Glomerular endothelial cell (primary cell): ENCODE results near the gene TMED4. TPM values are rescaled to one million over a fixed set of nuclear protein-coding genes. Genes with fewer than 3 reads are reported as not detected.

Experiments used
- DNase-seq: peaks from one replicate; pipeline ENCODE4 v3.0.0-alpha.2; 2011; ENCODE audit warnings: low read depth, low spot score; ENCODE audit errors: extremely low read depth
- total RNA-seq: library from RNA; depleted of rRNA; stranded (reverse); fragments of >200 nt; gene quantifications from 2 replicates; pipeline ENCODE4 v1.2.3, GENCODE V29; 2015

TMED4 gene
- total RNA-seq, 1 donor from 2014 or later: 89.7 TPM

DNA sequence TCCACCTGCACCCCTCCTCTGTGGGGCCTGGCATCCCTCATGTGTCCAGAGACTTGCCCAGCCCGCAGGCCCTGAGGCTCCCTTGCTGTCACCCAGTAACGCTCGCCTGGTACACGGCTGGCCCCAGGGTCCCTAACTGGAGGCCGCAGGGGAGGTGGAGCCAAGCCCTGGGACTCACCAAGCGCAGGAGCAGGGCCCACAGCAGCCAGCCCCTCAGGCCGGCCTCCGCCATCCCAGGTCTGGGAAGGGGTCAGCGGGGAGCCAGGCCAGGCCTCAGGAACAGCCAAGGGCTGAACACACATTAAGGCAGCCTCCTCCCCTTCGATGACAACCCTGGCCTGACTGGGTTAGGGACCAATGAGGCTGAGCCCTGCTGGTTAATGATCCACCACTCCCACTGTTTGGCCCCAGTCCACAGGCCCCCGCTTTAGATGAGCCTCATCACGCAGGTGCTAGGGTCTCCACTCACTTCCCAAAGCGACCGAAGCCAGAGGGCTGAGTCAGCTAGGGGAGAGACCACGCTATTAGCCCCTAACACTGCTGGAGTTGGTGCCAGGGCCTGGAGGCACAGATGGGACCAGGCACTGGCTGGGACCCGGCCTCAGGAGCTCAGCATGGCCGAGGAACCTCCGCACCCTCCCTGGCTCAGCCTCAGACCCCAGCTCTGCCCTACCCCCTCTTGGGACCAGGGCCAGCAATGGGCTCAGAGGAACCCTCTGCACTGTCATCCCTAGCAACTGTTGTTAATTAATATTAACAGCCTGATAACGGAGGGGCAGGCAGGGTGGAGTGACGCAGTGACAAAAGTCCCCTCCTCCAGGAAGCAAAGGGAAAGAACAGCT, 40.8 kb downstream of the TMED4 start, which contains the start of gene NPC1L1:
Gene NPC1L1, minus strand, starts transcription at position 303 of the 842 bp plus-strand sequence. Its CDS starts 71 bp downstream, at position 232.
- no peak for DNase-seq

DNA sequence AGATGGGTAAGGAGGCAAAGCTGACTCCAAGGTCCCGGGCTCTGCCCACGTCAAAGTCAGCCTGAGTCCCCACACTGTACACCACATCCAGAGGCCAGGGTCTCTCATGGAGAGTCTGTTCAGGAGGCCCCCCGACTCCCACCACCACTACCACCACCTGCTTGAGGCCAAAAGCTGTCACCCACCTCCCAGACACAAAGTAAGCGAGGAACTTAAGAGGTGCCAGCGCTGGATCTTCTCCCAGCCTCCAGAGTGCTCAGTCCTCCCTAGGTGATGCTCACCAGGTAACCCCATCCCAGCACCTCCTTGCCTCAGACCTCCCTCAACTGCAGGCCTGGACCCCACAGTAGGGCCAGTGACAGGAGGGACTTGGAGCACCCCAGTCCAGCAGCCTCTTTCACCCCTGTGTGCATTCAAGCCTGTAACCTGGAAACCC, 41.4 kb downstream of the TMED4 start:
- no peak for DNase-seq

DNA sequence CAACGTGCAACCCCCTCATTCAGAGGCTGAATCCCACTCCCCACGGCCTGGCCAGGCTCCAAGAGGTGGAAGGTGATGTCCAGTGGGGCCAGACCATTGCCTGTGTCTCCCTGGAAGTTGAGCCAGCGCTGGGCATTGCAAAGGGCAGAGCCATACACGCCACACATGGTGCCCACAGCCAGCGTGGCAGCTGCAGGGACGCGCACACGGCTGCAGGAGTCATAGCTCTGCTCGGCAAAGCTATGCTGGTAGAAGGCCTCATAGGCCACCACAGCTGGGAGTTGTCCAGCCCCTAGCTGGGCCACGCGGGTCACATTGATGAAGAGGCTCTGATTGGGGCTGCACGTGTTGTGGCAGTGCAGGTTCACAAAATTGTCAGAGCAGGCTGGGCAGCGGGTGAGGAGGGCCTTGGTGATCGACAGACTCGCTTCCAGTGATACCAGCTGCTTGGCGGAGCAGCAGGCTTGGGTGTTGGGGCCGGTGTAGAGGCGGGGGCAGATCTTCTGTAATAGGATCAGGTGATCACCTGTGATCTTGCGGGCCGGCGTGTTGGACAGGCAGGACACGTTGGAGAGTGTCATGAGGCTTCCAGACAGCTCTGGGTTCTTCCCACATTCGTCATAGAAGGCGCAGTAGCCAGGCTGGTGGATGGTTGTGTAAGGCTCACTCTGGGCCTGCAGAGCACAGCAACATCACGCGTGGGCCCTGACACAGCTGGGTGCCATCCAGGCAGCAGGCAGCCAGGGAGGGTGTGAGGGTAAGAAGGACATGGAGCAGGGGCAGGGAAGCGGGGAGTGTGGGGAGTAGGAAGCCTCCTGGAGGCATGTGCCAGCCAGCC, 42.1 kb downstream of the TMED4 start:
- no peak for DNase-seq

DNA sequence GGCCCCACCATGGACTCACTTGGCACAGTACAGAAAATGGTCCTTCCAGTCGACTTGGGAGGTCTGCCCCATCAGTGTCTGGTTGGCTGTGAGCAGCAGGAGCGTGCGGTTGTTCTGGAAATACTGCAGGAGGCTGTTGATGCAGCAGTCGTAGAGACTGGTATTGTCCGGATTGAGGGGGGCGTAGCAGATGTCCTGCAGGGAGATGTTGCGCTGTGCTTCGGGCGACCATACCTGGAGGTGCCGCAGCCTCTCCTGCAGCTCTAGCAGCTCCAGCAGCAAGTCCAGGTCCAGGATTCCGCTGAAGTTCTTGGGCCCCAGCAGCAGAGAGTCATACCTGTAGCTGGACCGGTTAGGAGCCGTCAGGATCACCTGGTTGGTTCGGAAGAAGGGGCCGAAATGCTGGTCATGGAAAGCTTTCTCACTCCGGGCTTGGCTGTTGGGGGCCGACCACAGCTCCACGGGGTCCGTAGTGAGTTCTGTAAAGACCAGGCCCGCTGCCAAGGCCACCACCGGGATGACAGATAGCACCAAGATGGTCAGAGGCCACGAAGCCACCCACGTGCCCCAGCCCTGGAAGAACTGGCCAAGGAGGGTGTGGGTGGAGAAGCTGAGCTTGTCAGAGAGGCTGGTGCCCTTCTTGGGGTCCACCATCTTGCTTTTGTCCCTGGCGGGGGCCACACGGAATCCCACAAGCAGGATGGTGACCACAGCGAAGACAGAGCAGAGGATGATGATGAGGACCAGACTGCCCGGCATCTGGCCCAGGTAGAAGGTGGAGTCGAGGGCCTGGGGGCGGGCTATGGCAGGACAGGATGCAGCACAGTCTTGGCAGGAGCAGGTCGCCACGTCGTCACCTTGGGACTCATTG, 43.0 kb downstream of the TMED4 start:
- no peak for DNase-seq

DNA sequence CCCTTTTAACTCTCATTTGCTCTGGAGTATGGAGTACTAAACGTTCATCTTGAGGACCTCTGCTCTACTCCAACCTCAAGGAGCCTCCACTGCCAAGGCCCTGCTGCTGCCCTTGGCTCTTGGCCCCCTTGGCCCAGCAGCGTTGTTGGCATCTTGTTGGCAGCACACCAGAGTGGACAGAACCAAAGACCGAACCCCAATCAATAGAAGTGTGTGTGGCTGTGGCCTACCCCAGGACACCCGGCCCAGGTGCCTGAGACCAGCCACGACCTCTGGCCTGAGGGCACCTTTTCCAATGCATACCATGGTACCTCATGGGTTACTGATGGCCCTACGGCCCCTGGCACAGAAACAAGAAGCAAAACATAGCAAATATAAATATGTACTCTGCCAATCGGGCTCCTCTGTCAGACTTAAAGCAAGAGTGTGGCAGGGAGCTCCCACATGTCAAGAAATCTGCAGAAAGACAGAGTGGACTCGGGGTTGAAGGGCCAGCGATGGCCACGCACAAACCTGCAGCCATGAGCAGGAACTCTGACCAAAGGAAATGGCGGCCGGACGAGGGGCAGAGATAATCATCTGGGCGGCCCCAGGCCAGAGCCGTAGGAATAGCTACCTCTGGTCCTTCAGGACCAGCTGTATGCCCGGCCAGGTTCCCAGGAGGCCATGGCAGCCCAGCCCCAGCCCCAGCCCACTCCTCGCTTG, 43.8 kb downstream of the TMED4 start:
- no peak for DNase-seq

DNA sequence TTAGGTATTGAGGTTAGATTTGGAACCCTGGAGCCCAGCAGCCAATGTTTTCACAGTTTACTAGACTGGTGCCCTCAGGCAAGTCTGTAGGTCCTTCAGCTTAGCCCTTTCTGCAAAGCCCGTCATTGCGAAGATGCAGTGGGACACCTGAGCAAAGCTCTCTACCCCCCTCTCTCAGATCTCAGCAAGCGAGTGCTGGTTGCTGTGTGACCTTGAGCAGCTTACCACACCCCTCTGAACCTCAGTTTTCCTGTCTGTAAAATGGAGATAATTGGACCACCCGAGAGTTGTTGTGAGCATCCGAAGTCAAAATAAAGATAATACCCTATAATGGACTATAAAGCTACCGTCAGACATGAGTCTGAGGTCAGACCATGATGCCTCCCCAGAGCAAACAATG, 44.6 kb downstream of the TMED4 start:
- no peak for DNase-seq

DNA sequence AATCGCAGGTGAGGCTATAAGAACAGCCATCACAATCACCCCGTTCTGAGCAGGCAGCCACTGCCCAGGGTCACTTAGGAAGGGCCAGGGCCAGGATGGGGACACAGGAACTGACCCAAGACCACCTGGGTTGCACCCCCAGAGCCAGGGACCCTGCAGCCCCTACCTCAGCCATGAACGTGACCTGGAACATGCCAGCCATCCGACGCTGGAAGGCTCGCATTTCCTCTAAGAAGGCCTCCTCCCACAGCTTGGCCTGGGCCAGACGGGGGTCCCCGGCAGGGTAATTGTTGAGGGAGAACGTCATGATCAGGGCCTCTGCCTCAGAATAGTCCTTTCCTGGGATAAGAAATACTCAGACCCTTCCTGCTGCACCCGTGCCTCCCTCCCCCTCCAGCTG, 45.9 kb downstream of the TMED4 start:
- DNase-seq: no peak

DNA sequence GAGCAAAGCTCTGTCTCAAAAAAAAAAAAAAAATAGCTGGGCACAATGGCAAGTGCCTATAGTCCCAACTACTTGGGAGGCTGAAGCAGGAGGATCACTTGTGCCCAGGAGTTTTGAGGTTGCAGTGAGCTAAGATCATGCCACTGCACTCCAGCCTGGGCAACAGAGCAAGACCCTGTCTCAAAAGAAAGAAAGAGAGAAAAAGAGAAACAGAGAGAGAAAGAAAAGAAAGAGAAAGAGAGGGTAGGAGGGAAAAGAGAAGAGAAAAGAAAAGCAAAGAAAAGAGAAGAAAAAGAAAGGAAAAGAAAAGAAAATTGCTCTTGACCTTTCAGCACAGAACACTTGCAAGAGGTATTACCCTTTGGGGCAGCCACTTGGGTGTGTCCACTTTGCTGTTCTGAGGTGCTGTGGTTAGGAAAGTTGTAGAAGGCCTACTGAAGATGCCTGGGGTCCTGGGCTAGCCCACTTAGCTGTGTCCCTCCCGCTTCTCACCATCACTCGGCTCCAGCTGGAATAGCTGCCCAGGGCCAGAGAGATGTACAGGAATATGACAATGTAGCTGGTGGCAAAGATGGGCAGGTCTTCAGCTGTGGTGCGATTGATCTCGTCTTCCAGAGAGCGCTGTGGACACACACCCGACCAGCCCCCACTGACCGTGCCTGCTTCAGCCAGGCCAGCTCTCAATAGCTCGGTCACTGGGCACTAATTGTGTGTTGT, 46.5 kb downstream of the TMED4 start:
- no peak for DNase-seq

DNA sequence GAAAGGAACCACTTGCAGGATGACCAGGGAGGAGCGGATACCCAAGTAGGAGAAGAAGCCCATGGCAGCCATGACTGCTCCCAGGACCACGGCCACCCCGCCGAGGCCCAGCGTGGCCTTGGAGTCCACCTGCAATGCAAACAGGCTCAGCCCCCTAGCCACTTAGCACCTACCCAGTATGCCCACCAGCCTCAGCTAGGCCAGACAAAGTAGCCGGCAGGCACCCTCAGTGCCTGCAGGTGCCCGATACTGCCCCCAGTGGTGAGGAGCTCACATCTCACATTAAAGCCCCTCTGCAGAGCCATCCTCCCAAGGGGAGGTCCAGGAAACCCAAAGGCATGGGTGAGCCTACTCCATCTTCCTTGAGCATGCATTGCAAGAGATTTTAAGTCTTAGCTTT, 47.5 kb downstream of the TMED4 start:
- no peak for DNase-seq

DNA sequence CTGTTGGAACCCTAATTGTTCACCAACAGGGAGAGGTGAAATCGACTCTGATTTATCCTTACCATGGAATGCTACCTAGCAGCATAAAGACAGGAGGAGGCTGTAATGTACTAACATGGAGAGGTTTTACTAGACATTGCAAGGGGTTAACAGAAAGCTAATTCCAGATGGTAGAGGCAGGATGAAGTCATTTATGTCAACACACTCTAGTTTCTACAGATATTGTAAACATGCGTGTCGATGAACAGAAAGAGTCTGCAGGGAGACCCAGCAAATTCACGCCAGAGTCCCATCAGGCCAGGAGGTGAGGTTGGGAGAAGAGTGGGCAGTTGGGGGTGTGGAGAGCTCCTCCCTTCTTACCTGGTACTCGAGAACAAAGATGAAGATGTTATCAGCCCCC, 47.9 kb downstream of the TMED4 start:
- no peak for DNase-seq

DNA sequence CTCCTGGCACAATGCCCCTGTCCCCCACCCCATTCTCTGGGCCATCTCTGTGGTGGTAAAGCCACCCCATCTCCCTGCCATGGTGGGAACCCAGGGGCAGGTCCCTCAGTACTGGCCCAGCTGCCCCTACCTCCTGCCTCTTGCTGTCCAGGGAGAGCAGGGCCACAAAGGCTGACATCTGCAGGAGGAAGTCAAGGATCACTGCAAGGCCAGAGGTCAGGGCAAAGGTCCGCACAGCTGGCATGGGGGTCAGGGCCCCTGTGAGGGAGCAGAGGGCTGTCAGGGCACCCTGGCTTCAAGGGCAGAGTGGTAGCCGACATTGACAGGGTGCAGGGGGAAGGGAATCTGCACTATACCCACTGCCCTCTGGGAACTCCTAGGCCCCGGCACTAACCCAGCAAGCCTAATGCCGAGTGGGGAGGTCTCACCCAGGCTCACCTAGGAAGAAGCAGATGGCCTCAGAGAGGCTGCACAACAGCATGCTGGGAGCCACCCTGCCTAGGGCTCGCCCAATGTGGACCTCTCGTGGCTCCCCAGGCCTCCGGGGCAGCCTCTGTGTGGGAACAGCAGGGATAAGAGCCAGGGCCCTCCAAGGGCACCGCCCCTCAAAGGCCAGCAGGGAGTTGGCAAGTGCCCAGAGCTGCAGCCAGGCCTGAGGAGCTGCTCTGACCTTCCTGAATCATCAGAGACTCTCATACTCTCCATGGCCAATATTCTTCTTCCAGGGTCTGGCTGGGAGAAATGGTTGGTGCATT, 48.6 kb downstream of the TMED4 start:
- DNase-seq: no peak

DNA sequence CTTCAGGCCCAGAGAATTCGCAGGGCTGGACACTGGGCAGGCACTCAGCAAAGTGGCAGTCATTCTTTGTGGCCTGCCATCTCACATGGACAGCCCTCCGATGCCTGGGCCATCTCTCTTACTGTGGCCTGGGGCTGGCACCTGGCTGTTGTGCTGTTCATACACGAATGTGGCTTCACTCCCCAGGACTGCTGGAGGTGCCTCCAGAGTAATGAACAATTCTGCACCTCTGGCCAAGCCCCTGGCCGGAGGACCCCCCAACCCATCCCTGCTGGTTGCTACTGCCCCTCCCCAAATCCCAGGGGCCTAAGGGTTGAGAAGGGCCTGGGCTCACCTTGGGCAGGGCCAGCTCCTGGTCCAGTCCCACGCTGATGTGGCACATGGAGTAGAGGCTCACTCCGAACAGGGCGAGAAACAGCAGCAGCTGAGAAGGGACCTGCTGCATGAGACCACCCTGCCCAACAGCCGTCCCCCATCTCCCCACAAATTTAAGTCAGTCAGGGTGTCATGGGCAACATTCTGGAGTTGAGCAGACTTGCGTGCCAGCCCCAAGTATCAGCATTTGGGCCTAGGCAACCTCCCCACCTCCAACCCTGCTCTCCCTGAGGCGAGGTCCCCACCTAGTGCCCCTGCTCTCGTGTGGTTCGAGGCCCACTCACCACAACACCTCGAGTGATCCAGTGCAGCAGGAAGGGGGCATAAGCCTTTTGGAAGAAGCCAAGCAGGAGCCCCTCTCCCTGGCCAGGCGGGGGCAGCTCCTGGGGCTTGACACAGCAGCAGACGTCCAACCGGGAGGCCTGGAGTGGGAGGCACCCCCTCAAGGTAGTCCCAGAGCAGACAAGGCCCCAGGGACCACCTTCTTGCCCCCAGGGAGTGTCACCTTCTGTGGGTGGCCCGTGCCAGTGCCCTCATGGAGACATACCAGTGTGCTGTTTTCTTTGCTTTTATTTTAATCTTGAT, 50.3 kb downstream of the TMED4 start:
- no peak for DNase-seq

DNA sequence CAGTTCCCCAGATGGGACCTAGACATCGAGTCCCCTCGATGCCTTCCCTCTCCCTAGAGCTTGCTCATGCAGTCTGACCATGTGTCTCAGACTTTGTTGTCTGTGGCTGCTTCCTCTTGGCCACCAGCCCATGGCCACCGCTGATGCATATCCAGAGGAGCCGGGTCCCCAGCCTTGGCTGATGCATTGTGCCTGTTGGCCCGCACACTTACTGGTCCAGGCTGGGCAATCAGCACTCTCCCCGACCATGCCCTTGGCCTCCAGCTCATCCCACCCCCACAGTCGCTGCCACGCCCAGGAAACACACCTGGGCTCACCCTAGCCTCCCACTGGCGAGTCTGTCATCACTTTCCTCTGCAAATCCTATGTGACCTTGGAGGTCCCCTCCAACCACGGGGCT, 51.0 kb downstream of the TMED4 start:
- DNase-seq: no peak

Other genes starting within 250 kb of the TMED4 start
- gene NUDCD3, start 91.6 kb downstream of the TMED4 start, total RNA-seq: 84.5 and 90.9 TPM in 2 replicates
- gene NPC1L1, start 40.9 kb downstream of the TMED4 start, total RNA-seq: not detected in 2 replicates
- gene DDX56, start 8.3 kb downstream of the TMED4 start, total RNA-seq: 79.6 and 89.5 TPM in 2 replicates
- gene OGDH, start 24.4 kb upstream of the TMED4 start, total RNA-seq: 69.6 and 70.4 TPM in 2 replicates
- 32.2 and 49.0 TPM in 2 replicates for gene ZMIZ2, start 166.6 kb upstream of the TMED4 start, total RNA-seq
- 2,756 and 3,660 TPM in 2 replicates for gene PPIA, start 214.4 kb upstream of the TMED4 start, total RNA-seq